Muscle layer of colon (tissue), 2 donors: ENCODE results near the gene LAMA1.

Source experiments
- H3K27ac ChIP-seq: one replicate; pipeline ENCODE4 v1.7.0; 2013; ENCODE audit warnings: low read depth, mild to moderate bottlenecking, low read length, moderate library complexity
- H3K27me3 ChIP-seq, 2 donors: one replicate each; pipeline ENCODE4 v1.7.0; 2013; ENCODE audit warnings: low read length in 2 of 2, mild to moderate bottlenecking in 2 of 2; ENCODE audit not compliant: insufficient read depth in 2 of 2, control insufficient read depth in 1 of 2
- H3K36me3 ChIP-seq: one replicate; pipeline ENCODE4 v1.7.0; 2013; ENCODE audit warnings: mild to moderate bottlenecking, low read length; ENCODE audit not compliant: insufficient read depth
- H3K4me1 ChIP-seq: one replicate; pipeline ENCODE4 v1.7.0; 2013; ENCODE audit warnings: mild to moderate bottlenecking, low read length; ENCODE audit not compliant: insufficient read depth
- H3K4me3 ChIP-seq, 2 donors: one replicate each; pipeline ENCODE4 v1.7.0; 2013; ENCODE audit warnings: low read length in 2 of 2, low read depth in 1 of 2, mild to moderate bottlenecking in 1 of 2, moderate library complexity in 1 of 2
- H3K9ac ChIP-seq: one replicate; pipeline ENCODE4 v1.7.0; 2013; ENCODE audit warnings: low read length
- H3K9me3 ChIP-seq: one replicate; pipeline ENCODE4 v1.7.0; 2013; ENCODE audit warnings: mild to moderate bottlenecking, low read length
- donor health status: abdominal sarcoma.
- donor health status: Adenocarcinoma of cecum.

The LAMA1 gene

DNA sequence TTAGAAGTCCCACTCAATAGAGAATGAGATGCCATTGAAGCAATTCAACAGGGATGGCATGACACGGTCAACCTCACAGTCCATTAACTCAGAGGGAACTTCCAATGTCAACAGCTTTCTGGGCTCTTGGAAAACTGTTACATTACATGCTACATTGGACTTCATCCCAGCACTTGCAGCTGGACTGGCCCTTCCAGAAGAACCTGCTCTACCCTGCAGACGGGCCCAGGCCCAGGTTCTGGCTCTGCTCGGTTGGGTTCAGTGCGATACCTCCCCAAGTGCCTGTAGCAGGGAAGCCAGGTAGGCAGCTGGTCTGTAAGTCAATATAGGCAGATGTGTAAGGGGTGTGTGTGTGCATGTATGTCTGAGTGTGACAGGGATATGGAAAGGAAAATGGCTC is 12.9 kb downstream of the LAMA1 start:
- Histone ChIP-seq H3K27ac (no peak overlapping the region), H3K4me1 (no peaks in the 10 kb centered on the region), H3K27me3 (no peaks in the 10 kb centered on the region), H3K4me3 (no peak overlapping the region), H3K9me3 (no peaks in the 10 kb centered on the region), H3K9ac (no peak overlapping the region), H3K36me3 (no peaks in the 10 kb centered on the region)

DNA sequence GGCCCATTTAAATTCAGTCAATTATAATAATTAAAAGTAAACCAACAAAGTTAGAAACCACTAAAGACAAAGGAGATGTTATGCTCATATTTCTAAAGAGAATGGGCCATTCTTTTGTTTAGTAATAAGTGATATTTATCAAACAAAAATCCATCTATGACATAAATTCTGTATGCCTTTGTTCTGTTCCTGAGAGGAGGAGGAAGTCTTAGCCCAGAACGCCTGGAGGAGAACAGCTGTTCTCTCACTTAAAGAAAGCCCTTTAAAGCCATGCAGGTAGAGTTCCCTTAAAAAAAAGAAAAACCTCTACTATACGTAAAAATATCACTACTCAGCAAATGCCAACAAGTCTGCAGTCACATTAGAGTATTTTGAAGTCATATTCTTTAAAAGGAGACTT is 15.5 kb downstream of the LAMA1 start:
- H3K4me3 ChIP-seq, result no peak overlapping the region
- no peaks in the 10 kb centered on the region for H3K9me3 ChIP-seq
- no peak overlapping the region for H3K27ac ChIP-seq
- H3K9ac ChIP-seq, result no peak overlapping the region
- no peaks in the 10 kb centered on the region for H3K4me1 ChIP-seq
- no peaks in the 10 kb centered on the region for H3K36me3 ChIP-seq
- no peaks in the 10 kb centered on the region for H3K27me3 ChIP-seq

DNA sequence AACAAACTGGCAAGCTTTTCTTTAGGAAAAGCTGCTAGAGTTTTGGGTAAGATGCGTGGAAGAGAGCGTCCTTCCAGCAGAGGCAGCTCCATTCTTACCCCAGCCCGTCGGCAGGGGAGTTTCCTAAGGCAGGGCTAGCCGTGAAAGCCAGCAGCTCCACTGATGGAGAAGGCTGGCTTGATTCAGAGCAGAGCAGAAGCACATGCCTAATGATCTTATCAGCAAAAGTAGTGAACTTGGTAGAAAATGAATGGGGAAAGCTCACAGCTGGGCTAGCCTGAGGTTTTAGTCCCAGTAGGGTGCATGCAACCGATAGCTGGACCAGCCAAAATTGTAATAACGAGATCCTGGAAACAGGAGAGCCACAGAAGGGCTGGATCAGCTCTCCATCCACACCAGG is 20.8 kb downstream of the LAMA1 start:
- no peaks in the 10 kb centered on the region for H3K4me1 ChIP-seq
- H3K27ac ChIP-seq, result no peak overlapping the region
- H3K9ac ChIP-seq, result no peak overlapping the region
- no peaks in the 10 kb centered on the region for H3K9me3 ChIP-seq
- no peaks in the 10 kb centered on the region for H3K27me3 ChIP-seq
- no peaks in the 10 kb centered on the region for H3K36me3 ChIP-seq
- H3K4me3 ChIP-seq, result no peak overlapping the region

DNA sequence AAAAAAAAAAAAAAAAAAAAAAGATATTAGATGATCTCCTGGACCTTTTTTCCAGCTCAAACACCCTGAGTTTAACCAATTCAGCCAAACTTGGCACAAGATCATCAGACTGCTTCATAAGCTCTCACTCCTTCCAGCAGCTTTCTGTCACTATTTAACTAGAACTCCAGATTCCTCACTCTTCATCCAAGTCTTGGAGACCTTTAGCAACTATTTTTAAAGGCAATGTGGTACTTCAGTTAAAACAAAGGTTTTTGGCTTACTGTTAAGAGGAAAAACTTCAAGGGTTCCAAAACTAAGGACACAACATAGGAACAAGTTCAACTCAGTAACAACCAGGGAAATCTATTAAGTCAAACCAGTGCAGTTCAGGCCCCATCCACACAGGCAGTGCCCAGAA is 23.2 kb downstream of the LAMA1 start:
- Histone ChIP-seq H3K36me3 (no peaks in the 10 kb centered on the region), H3K27me3 (no peaks in the 10 kb centered on the region), H3K4me3 (no peak overlapping the region), H3K4me1 (no peaks in the 10 kb centered on the region), H3K27ac (no peak overlapping the region), H3K9me3 (no peaks in the 10 kb centered on the region), H3K9ac (no peak overlapping the region)

DNA sequence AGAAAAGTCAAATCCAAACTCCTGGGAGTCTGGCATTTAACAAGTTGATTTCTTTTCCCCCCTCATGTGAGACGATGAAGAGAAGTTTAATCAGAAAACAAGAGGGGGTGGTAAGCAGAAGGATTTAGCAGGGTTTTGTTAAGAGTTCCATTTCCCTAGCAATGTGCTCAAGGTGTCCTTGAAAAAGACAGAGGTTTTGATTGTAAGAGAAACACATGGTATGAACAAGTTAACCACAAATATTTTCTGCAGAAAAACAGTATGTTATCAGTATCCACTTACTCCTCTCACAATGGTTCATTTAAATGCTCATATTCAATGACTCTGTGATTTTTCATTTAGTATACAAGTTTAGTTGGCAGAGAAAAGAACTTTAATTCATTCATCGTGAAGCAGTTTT is 26.8 kb downstream of the LAMA1 start:
- Histone ChIP-seq H3K9me3 (no peaks in the 10 kb centered on the region), H3K27me3 (no peaks in the 10 kb centered on the region), H3K27ac (no peak overlapping the region), H3K9ac (no peak overlapping the region), H3K4me1 (no peaks in the 10 kb centered on the region), H3K4me3 (no peak overlapping the region), H3K36me3 (no peaks in the 10 kb centered on the region)

DNA sequence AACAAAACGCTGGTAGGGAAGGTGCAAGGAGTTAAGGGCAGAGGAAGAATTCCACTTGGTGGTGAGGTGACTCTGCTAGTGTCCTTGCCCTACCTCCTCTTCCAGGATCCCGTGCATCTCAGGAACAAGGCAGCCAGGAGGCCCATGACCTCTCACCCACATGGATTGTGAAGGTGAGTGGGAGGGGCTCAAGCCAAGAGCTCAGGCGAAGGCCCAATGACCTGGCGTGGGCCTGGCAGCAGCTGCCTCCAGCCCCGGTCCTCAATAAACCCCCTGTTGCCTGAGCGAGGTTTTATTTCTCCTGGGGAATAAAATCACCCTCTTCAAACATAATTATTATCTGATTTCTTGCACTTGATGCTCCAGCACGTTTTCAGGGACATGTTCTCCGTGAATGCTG is 28.2 kb downstream of the LAMA1 start:
- H3K27ac ChIP-seq, result no peak overlapping the region

DNA sequence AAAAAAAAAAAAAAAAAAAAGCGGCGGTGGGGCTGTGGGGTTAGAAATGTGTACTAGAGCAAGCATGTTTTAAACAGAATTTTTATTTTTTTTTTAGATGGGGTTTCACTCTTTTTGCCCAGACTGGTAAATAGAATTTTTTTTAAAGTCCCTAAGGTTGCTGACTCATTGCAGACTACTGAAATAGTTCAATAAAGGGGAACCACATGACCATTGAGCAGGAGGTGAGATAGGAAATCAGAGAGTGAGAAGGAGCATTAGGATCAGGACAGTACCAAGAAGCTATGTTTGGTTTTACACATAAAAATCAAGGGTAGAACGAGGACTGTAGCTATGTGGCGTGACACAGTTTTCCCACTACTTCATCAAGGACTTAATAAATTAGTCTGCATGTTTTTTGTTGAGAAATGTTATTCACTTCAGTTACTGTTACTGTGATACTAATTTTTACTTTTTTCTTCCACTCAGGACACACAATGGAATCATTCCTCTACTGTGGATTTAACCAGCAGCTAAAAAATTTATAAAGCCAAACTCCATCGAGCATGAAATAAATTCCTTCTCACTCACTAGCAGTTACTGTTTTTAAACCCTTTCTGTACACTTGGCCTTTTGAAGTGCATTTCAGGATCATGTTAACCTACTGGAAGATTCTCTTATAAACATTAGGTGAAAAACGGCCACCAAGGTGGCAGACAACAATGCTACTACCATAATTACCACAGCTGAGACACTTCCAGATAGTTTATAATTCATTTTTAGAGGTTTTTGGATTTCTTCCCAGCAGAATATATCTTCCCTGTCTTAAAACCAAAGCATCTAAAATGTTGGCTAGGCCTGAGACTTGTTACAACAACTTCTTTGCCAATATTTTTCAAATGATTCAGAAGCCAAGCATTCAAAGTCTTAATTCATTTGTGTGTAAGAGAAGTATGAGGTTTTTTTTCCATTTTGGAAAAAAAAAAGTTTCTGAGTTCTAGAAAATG is 33.2 kb downstream of the LAMA1 start:
- H3K36me3 ChIP-seq, result no peaks in the 10 kb centered on the region
- no peak overlapping the region for H3K4me3 ChIP-seq
- no peak overlapping the region for H3K27ac ChIP-seq
- no peaks in the 10 kb centered on the region for H3K27me3 ChIP-seq
- H3K4me1 ChIP-seq, result peaks cover 12% of the 10 kb centered on the region
- H3K9ac ChIP-seq, result no peak overlapping the region
- H3K9me3 ChIP-seq, result no peaks in the 10 kb centered on the region

More for the DNA sequence above, 28.2 kb downstream of the LAMA1 start:
- Histone ChIP-seq H3K9ac (no peak overlapping the region), H3K4me1 (peaks cover 8% of the 10 kb centered on the region), H3K27me3 (no peaks in the 10 kb centered on the region), H3K9me3 (no peaks in the 10 kb centered on the region), H3K4me3 (no peak overlapping the region), H3K36me3 (no peaks in the 10 kb centered on the region)

DNA sequence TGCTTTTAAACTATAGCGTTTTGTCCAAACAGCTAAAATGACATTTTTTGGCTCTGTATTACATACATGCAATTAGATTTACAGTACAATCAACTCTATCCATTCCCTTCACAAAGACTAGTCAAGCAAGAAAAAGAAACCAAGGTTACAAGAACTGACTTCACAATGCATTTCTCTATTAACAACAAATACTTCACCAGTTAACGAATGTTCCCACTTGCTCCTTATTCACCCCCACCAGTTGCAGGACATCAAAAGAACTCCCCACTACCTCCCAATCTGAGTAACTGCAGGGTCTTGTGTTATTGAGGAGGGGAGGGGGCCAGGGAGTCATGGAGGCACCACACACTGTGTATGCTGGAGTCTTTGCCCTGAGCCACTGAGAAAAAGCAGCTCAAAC is 34.9 kb downstream of the LAMA1 start:
- Histone ChIP-seq H3K27me3 (no peaks in the 10 kb centered on the region), H3K9ac (no peak overlapping the region)

DNA sequence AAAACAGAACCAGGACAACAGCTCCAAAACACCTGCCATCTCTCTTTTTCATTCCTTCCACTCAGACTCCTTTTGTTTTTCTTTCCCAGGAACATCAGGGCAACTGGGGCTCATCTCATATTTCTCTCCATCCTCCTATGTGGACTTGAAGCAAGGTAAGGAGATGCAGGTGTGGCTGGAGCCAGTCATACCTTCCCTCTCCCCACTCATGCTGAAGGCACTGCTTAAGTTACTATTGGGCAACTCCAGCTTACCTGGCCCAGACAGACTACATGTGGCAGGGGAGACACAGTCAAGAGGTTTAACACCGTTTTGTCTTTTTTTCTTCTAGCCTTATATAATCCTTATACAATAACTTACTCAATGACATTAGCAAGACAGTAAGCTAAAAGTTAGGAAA is 38.4 kb downstream of the LAMA1 start:
- H3K4me1 ChIP-seq, result peaks cover 3% of the 10 kb centered on the region
- H3K9me3 ChIP-seq, result no peaks in the 10 kb centered on the region
- no peak overlapping the region for H3K4me3 ChIP-seq
- no peaks in the 10 kb centered on the region for H3K36me3 ChIP-seq
- H3K9ac ChIP-seq, result no peak overlapping the region
- H3K27ac ChIP-seq, result no peak overlapping the region
- H3K27me3 ChIP-seq, result no peaks in the 10 kb centered on the region

More for the DNA sequence above, 34.9 kb downstream of the LAMA1 start:
- Histone ChIP-seq H3K4me3 (no peak overlapping the region), H3K9me3 (no peaks in the 10 kb centered on the region), H3K36me3 (no peaks in the 10 kb centered on the region), H3K27ac (no peak overlapping the region), H3K4me1 (peaks cover 12% of the 10 kb centered on the region)

DNA sequence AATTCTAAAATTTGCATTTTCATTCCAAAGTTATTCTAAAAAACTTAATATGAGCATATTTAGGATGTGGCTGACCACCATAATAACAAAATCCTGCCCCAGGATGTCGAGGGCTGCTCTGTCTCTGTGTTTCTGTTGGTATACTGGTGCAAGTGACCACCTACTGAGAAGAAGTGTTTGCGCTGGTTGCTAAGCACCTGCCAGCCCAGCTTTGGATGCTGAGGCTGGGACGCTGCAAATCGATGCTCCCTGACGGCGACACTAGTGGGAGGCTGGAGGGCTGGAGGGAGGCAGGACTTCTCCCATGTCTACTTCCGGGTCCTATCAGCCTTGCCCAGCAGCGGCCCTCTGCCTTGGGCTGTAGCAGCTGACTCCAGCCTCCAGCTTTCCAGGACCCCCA is 45.0 kb downstream of the LAMA1 start:
- no peak overlapping the region for H3K9ac ChIP-seq
- no peaks in the 10 kb centered on the region for H3K27me3 ChIP-seq
- no peaks in the 10 kb centered on the region for H3K9me3 ChIP-seq
- H3K36me3 ChIP-seq, result no peaks in the 10 kb centered on the region
- no peak overlapping the region for H3K27ac ChIP-seq
- no peaks in the 10 kb centered on the region for H3K4me1 ChIP-seq
- H3K4me3 ChIP-seq, result no peak overlapping the region

DNA sequence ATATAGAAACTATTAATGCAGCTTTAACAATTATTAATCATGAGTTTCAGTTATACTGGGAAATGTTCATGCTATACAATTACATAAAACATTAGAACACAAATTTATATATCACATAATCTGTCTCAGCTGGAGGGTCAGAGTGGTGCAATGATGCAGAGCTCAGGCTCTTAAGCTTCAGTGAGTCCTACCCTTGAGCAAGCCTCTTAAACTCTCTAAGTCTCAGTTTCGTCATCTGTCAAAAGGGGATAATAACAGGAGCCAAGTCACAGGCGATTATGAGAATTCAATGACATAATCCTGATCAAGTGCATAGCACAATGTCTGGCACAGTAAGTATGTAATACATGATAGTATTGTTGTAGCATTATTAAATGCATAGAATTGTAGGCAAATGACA is 46.0 kb downstream of the LAMA1 start:
- Histone ChIP-seq H3K36me3 (no peaks in the 10 kb centered on the region), H3K9me3 (no peaks in the 10 kb centered on the region), H3K27ac (no peak overlapping the region), H3K4me1 (peaks cover 9% of the 10 kb centered on the region), H3K27me3 (no peaks in the 10 kb centered on the region), H3K4me3 (no peak overlapping the region), H3K9ac (no peak overlapping the region)

DNA sequence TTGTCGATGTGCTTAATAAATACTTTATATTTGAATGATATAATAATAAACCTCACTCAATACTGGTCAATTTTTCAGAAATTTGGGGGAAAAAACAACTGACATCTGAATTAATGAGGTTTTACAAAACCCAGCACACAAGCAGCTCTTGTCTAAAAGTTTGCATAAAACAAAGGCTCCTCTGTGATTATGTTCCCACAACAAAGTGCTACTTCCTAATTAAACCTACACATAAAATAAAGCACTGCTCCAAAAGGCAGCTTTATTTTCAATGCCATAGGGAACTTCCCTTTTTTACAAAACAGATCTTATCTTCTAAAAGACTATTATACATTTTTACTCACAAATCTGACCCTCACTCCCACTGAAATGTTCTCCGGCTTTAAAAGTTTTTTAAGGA is 47.1 kb downstream of the LAMA1 start:
- Histone ChIP-seq H3K36me3 (no peaks in the 10 kb centered on the region), H3K4me1 (peaks cover 10% of the 10 kb centered on the region), H3K4me3 (no peak overlapping the region), H3K27me3 (no peaks in the 10 kb centered on the region), H3K9ac (no peak overlapping the region), H3K27ac (no peak overlapping the region), H3K9me3 (no peaks in the 10 kb centered on the region)
